Heart left ventricle (tissue), 16 donors: ENCODE data around the gene ATP1A4. TPM values are rescaled to one million over a fixed set of nuclear protein-coding genes. Genes with fewer than 3 reads are reported as not detected.

ENCODE experiments used
- ATAC-seq, 4 donors: fragments of 200-7000 bp; cut with Tn5 transposase; one replicate each; pipeline ENCODE4 v1.9.1; 2020 to 2022; ENCODE audit warnings: moderate library complexity in 4 of 4, mild to moderate bottlenecking in 3 of 4, moderate number of reproducible peaks in 1 of 4
- DNase-seq, 5 donors: peaks; one replicate each; pipeline ENCODE4 v3.0.0-alpha.2; 2020
- H3K27ac ChIP-seq, 12 donors: fragments of 200-600 bp; sonication (generic) in 4 of 12; one replicate each; pipeline versions ENCODE4 v1.5.0 to v1.8.0; 2016 to 2022; ENCODE audit warnings: mild to moderate bottlenecking in 2 of 12
- H3K27me3 ChIP-seq, 9 donors: fragments of 200-600 bp; sonication (generic) in 2 of 9; one replicate each; pipeline versions ENCODE4 v1.5.1 to v1.8.0; 2016 to 2022; ENCODE audit warnings: mild to moderate bottlenecking in 3 of 9
- H3K36me3 ChIP-seq, 9 donors: fragments of 200-600 bp; sonication (generic) in 2 of 9; one replicate each; pipeline versions ENCODE4 v1.5.0 to v1.8.0; 2018 to 2022; ENCODE audit warnings: mild to moderate bottlenecking in 2 of 9
- H3K4me1 ChIP-seq, 12 donors: fragments of 200-600 bp; sonication (generic) in 4 of 12; one replicate each; pipeline versions ENCODE4 v1.5.0 to v1.8.0; 2016 to 2022; ENCODE audit warnings: mild to moderate bottlenecking in 3 of 12
- H3K4me3 ChIP-seq, 12 donors: fragments of 200-600 bp; sonication (generic) in 4 of 12; one replicate each; pipeline versions ENCODE4 v1.5.0 to v1.8.0; 2017 to 2022; ENCODE audit warnings: mild to moderate bottlenecking in 9 of 12, moderate library complexity in 4 of 12
- H3K9me3 ChIP-seq, 12 donors: fragments of 200-600 bp; sonication (generic) in 4 of 12; one replicate each; pipeline versions ENCODE4 v1.5.0 to v1.8.0; 2016 to 2022; ENCODE audit warnings: mild to moderate bottlenecking in 1 of 12
- CTCF ChIP-seq, 12 donors: fragments of 200-600 bp; sonication (generic) in 4 of 12; IDR thresholded peaks; one replicate each; pipeline versions ENCODE4 v1.5.0 to v1.8.0; 2018 to 2022; ENCODE audit warnings: antibody characterized with exemption in 12 of 12, mild to moderate bottlenecking in 5 of 12
- POLR2A ChIP-seq, 2 donors: fragments of 450-650 bp; IDR thresholded peaks; one replicate each; pipeline ENCODE4 v1.6.1; 2017; ENCODE audit warnings: antibody characterized with exemption in 2 of 2, mild to moderate bottlenecking in 2 of 2, moderate library complexity in 2 of 2
- WGBS, 4 donors: extraction: QIAGEN DNeasy Blood & Tissue Kit in 2 of 4; methylation state at CpG; one replicate each; pipeline versions ENCODE4 v1.1.5 to v1.1.7; 2013 to 2018; 5-methylcytosine and 5-hydroxymethylcytosine counted together
- intact Hi-C, 10 donors: fragments of 100-400 bp; cut with DNase I; formaldehyde crosslinking; loops; one replicate each; pipeline versions ENCODE4 v1.11.1 to v1.14.2; 2022
- polyA plus RNA-seq, 2 donors: library from polyadenylated mRNA; stranded (reverse); fragments of 200-250 nt; gene quantifications; one replicate each; pipeline ENCODE4 v1.2.3, GENCODE V29; 2013
- total RNA-seq, 9 donors: library from RNA; depleted of rRNA in 2 of 9; stranded (reverse); fragments of >200 nt in 2 of 9; fragmentation: NEBNext Ultra II Directional in 3 of 9; extraction: Animal tissue kit (Norgen Biotek cat#: 25700) in 3 of 9; gene quantifications; one replicate each; pipeline versions ENCODE4 v1.1.0 to v1.2.4, GENCODE V29; 2016 to 2023
- donor health status: ischemic (EF 13 %, LVEDD 7.1; RV severe dilation, severe dysfunction).
- donor health status: healthy with polysubstance abuse.
- donor health status: DM: no; HTN: yes; CAD: no.
- donor health status: DM: no; HTN: no; CAD: no.
- donor health status: ischemic (EF 25% LVEDD 6.9; RV normal size, moderate dysfunction).
- donor health status: ischemic (EF 25% LVEDD 5.7; RV mildly dilated, moderate dysfunction).
- donor health status: healthy.
- donor health status: DM: yes; HTN: yes; CAD: no.
- donor health status: ischemic (EF 35%, LVEDD 5.7; RV mildly dilated, moderate dysfunction).
- donor health status: nonischemic (EF 11% LVEDD 7.7; RV severe dilation, severe dysfunction).
- donor health status: DM: yes; HTN: yes; CAD: no.
- donor health status: PGD.
- donor health status: ischemic (EF 29% LVEDD 5.4; RV normal size, mild dysfunction).
- donor health status: nonischemic (EF 23%, LVEDD 6.1; RV moderate dilation, normal function).

The ATP1A4 gene
- total and polyA plus RNA-seq, 11 donors, result 0.09 to 1.3 (median 0.25) TPM; not detected in 6

DNA sequence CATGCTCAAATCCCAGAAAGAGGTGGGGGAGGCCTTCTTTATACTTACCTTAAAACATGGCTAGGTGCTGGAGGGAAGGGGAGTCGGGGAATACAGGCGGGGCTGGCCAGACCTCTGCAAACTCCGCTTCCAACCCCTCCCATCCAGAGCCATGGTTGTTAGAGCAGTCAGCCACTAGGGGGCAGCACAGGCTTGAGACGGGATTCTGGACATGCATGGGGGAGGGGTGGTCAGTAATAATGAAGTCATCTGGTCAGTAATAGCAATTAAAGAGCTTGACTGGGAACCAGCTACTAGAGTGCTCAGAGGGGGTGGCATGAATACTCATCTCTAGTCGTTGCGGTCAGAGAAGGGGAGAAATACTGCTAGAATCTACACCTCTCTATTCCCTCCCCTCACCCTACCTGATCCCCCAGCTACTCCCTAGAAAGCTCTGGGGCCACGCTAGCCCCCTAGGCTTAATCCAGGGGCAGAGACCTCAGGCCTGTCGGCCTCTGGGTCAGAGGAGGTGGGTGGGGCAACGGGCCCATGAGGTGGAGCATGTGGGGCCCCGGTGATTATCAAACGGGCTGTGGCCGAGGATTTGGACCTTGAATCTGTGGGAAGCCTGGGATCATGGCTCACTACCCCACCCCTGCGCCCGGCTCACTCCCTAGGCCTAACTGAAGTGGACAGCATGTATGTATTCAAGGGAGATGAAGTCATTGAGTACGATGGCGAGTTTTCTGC is 41.9 kb downstream of the ATP1A4 start:
- ATAC-seq (peak; percentile 82 to 90 (median 84)), DNase-seq (peak; percentile 85 to 90 (median 88))
- H3K27ac ChIP-seq, result peak overlapping the region in 11 of 12 donors; percentile 34 to 86 (median 72)
- no peaks in the 10 kb centered on the region for H3K36me3 ChIP-seq
- no peak overlapping the region for H3K4me3 ChIP-seq
- intact Hi-C loops, result loop anchor here (1.0 to 10.0 kb wide), 22 partner anchors 26 to 184 kb away; partner anchors contain the start of gene ATP1A2 (in 1 of the 10)
- no peaks in the 10 kb centered on the region for H3K9me3 ChIP-seq
- TF ChIP-seq POLR2A (IDR thresholded peaks at IDR 0.05), result no peak
- TF ChIP-seq CTCF (IDR thresholded peaks at IDR 0.05), result peak; percentile 92 to 99 (median 96)
- peaks cover 0 to 42% (median 21%) of the 10 kb centered on the region in 12 donors for H3K4me1 ChIP-seq
- no peaks in the 10 kb centered on the region for H3K27me3 ChIP-seq
- WGBS, 4 donors, result 25 to 36% (median 30%) methylated on average over 12 to 16 of the region's 16 CpGs

DNA sequence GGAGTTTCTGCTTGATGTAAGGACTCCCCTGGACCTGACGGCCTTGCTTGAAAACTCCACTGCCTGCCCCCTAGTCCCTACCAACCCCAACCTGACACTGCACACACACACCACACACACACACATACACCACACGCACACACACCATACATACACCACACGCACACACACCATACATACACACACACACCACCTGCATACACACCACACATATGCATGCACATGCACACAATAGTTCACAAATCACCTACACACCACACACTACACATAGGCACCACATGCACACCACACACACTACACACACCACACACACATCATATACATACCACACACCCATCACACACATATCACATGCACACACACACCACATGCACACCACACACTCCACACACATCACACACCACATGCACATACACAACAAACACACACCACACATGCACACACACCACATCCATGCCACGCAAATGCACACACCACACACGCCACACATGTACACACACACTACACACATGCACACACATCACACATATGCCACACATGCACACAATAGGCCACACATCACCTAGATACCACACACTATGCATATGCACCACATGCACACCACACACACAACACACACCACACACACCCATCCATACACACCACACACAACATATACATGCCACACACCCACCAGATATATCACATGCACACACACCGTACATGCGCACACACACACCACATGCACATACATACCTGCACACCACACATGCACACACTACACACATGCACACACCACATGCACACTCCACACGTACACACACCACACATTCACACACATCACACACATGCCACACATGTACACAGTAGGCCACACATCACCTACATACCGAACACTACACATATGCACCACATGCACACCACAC is 42.7 kb downstream of the ATP1A4 start:
- no peaks in the 10 kb centered on the region for H3K9me3 ChIP-seq
- no peak for TF ChIP-seq POLR2A (IDR thresholded peaks at IDR 0.05)
- no peak for TF ChIP-seq CTCF (IDR thresholded peaks at IDR 0.05)
- ATAC-seq (peak in 1 of 4 donors; percentile 3), DNase-seq (no peak)
- no peak overlapping the region for H3K4me3 ChIP-seq
- no peaks in the 10 kb centered on the region for H3K27me3 ChIP-seq
- WGBS, 4 donors, result 78 to 91% (median 85%) methylated on average over 9 of the region's 9 CpGs
- peaks cover 0 to 42% (median 20%) of the 10 kb centered on the region in 12 donors for H3K4me1 ChIP-seq
- peak overlapping the region in 4 of 12 donors; percentile 59 to 86 (median 70) for H3K27ac ChIP-seq
- intact Hi-C loops, result loop anchor here (1.0 to 10.0 kb wide), 22 partner anchors 25 to 183 kb away; partner anchors contain the start of gene ATP1A2 (in 1 of the 10)
- H3K36me3 ChIP-seq, result no peaks in the 10 kb centered on the region

DNA sequence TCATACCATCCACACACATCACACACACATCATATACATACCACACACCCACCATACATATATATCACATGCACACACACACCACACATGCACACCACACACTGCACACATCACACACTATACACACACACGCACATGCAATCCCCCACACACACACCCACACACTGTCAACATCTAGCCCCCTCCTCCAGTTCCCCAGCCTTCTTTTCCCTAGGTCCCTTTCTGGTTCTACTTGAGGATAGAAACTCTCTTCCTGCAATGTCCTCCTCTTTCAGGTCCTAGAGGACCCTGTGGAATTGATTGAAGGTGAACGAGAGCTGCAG is 43.3 kb downstream of the ATP1A4 start:
- Histone ChIP-seq H3K4me1 (peaks cover 0 to 35% (median 14%) of the 10 kb centered on the region in 12 donors), H3K36me3 (no peaks in the 10 kb centered on the region), H3K27me3 (no peaks in the 10 kb centered on the region), H3K27ac (no peak overlapping the region), H3K4me3 (no peak overlapping the region), H3K9me3 (no peaks in the 10 kb centered on the region)
- ATAC-seq (no peak), DNase-seq (no peak)
- WGBS, 4 donors, result 78 to 85% (median 83%) methylated on average over 2 of the region's 2 CpGs
- intact Hi-C loops, result loop anchor here in 7 of 10 donors (5.0 to 10.0 kb wide), 9 partner anchors 50 to 183 kb away; partner anchors contain the start of gene ATP1A2 (in 1 of the 7)
- TF ChIP-seq CTCF (IDR thresholded peaks at IDR 0.05) (no peak), POLR2A (IDR thresholded peaks at IDR 0.05) (no peak)

- 89 to 96% (median 92%) methylated on average over 4 of the region's 4 CpGs for WGBS, 4 donors
- Histone ChIP-seq H3K27ac (no peak overlapping the region), H3K27me3 (no peaks in the 10 kb centered on the region), H3K4me1 (peaks cover 0 to 21% (median 7%) of the 10 kb centered on the region in 12 donors), H3K9me3 (no peaks in the 10 kb centered on the region), H3K36me3 (no peaks in the 10 kb centered on the region), H3K4me3 (no peak overlapping the region)
- DNase-seq (no peak), ATAC-seq (no peak)
- intact Hi-C loops, result loop anchor here in 4 of 10 donors (10.0 kb wide), 4 partner anchors 49 to 179 kb away; partner anchors contain the start of gene ATP1A2 (in 1 of the 4)
- TF ChIP-seq CTCF (IDR thresholded peaks at IDR 0.05) (no peak), POLR2A (IDR thresholded peaks at IDR 0.05) (no peak)
Measured at GRCh38 chr1:160196143-160196542, 44.7 kb downstream of the ATP1A4 start.
